Measurements from ENCODE around the gene PLA2G4F.

GRCh38 chr15:42155546-42156242, 742 bp downstream of the PLA2G4F start:
- TF ChIP-seq CTCF (conservative IDR thresholded peaks at IDR 0.05; ENCODE audit: low read length) (no peak), EZH2phosphoT487 (IDR thresholded peaks at IDR 0.05; ENCODE audit: borderline replicate concordance, low read depth, low read length) (no peak)

Data from OCI-LY7 (cell line).